SU-DHL-6 (cell line): ENCODE measurements around the gene CPED1.

Experiments
- EZH2phosphoT487 ChIP-seq: fragments of 200-600 bp; sonication (generic), shearing (Covaris generic); conservative IDR thresholded peaks from 2 replicates; pipeline ENCODE4 v1.6.1; 2018; ENCODE audit warnings: mild to moderate bottlenecking, antibody characterized with exemption, low read length, moderate library complexity, mixed read lengths
- TF ChIP-seq, protein P1 (sequence below): fragments of 200-600 bp; sonication (generic); IDR thresholded peaks from one replicate; pipeline ENCODE4 v1.5.1; 2017; ENCODE audit warnings: antibody characterized with exemption, mild to moderate bottlenecking, low read length, moderate library complexity; ENCODE audit not compliant: insufficient read depth, poor library complexity, severe bottlenecking

DNA sequence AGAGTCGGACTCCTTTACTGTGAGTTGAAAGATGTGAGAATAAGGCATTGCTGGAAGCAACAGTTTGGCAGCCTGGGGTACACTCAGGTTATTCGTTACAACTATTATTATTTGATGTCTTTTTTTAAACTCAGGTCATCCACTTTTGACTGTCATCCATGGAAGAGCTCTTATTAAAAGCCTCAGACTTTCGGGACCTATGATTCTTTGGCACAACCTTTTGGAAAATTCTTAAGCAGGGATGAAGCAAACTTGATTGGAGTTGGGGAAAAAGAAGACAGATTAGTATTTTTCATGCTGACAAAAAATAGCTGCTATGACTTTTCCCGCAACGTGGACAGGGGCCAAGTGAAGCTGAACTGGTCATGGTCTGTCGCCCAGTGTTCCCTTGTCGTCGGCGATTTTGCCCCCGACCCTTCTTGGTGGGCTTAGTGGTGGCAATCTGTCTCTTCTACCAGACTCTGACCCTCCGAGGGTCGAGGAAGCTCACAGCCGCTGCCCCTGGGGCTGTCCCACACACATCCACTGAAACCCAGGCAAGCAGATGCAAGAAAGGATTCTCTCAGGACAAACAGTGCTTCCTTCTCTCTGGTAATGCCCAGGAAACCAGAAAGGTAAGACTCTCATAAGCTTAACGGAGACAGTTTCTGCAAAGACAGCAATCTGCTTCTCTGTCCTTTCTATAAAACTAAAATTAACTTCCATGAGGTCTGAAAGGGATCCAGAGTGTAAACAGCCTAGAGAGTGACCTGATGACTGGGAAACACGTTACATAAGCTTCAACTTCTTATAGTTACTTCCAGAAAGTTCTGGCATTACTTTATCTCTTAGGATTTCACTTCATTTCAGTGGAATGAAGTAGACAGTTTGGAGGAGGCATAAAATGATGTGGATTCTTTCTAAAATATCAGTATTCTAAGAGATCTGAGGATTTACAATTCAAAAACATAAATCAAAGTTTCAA is 1.0 kb downstream of the CPED1 start:
- TF ChIP-seq, protein P1, sequence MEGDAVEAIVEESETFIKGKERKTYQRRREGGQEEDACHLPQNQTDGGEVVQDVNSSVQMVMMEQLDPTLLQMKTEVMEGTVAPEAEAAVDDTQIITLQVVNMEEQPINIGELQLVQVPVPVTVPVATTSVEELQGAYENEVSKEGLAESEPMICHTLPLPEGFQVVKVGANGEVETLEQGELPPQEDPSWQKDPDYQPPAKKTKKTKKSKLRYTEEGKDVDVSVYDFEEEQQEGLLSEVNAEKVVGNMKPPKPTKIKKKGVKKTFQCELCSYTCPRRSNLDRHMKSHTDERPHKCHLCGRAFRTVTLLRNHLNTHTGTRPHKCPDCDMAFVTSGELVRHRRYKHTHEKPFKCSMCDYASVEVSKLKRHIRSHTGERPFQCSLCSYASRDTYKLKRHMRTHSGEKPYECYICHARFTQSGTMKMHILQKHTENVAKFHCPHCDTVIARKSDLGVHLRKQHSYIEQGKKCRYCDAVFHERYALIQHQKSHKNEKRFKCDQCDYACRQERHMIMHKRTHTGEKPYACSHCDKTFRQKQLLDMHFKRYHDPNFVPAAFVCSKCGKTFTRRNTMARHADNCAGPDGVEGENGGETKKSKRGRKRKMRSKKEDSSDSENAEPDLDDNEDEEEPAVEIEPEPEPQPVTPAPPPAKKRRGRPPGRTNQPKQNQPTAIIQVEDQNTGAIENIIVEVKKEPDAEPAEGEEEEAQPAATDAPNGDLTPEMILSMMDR = no peak
- TF ChIP-seq EZH2phosphoT487 = no peak
